Lung (tissue), 12 donors: ENCODE results near the gene FBL. TPM values are rescaled to one million over a fixed set of nuclear protein-coding genes. Genes with fewer than 3 reads are reported as not detected.

Experiments used
- ATAC-seq: fragments of 200-7000 bp; cut with Tn5 transposase; one replicate; pipeline ENCODE4 v1.9.1; 2020; ENCODE audit warnings: moderate number of reproducible peaks; ENCODE audit not compliant: insufficient read depth, low FRiP score
- DNase-seq, 3 donors: peaks; one replicate each; pipeline ENCODE4 v3.0.0-alpha.2; 2013 to 2017
- H3K27ac ChIP-seq, 2 donors: one replicate each; pipeline ENCODE4 v1.5.1; 2013; ENCODE audit warnings: mild to moderate bottlenecking in 2 of 2, moderate library complexity in 2 of 2, control low read depth in 1 of 2, inconsistent platforms in 1 of 2, low read depth in 1 of 2, low read length in 1 of 2
- H3K27me3 ChIP-seq, 3 donors: one replicate each; pipeline ENCODE4 v1.5.1; 2013; ENCODE audit warnings: low read length in 2 of 3; ENCODE audit not compliant: control insufficient read depth in 3 of 3, insufficient read depth in 3 of 3
- H3K36me3 ChIP-seq, 4 donors: one replicate each; pipeline ENCODE4 v1.5.1; 2013; ENCODE audit warnings: low read length in 4 of 4, mild to moderate bottlenecking in 1 of 4, moderate library complexity in 1 of 4; ENCODE audit not compliant: control insufficient read depth in 4 of 4, insufficient read depth in 4 of 4
- H3K4me1 ChIP-seq, 5 donors: one replicate each; pipeline ENCODE4 v1.5.1; 2013; ENCODE audit warnings: low read length in 5 of 5, mild to moderate bottlenecking in 2 of 5, moderate library complexity in 1 of 5; ENCODE audit not compliant: control insufficient read depth in 5 of 5, insufficient read depth in 5 of 5
- H3K4me3 ChIP-seq: one replicate; pipeline ENCODE4 v1.5.1; 2013; ENCODE audit warnings: mild to moderate bottlenecking, control low read depth, moderate library complexity
- H3K9ac ChIP-seq, 2 donors: one replicate each; pipeline ENCODE4 v1.5.1; 2013; ENCODE audit warnings: low read length in 2 of 2, control low read depth in 1 of 2; ENCODE audit not compliant: insufficient read depth in 1 of 2
- H3K9me3 ChIP-seq, 4 donors: one replicate each; pipeline ENCODE4 v1.5.1; 2013; ENCODE audit warnings: low read length in 3 of 4, mild to moderate bottlenecking in 1 of 4, moderate library complexity in 1 of 4; ENCODE audit not compliant: control insufficient read depth in 4 of 4, insufficient read depth in 3 of 4
- WGBS, 2 donors: extraction: QIAGEN DNeasy Blood & Tissue Kit; methylation state at CpG; one replicate each; pipeline ENCODE4 v1.1.7; 2013; 5-methylcytosine and 5-hydroxymethylcytosine counted together
- polyA plus RNA-seq, 2 donors: library from polyadenylated mRNA; stranded (reverse); fragments of 200-250 nt; gene quantifications; one replicate each; pipeline ENCODE4 v1.2.1, GENCODE V29; 2013
- total RNA-seq, 2 donors: library from RNA; depleted of rRNA in 1 of 2; stranded (reverse); fragments of >200 nt in 1 of 2; gene quantifications; one replicate each; pipeline ENCODE4 v1.2.1, GENCODE V29; 2014 to 2021
- TF ChIP-seq, protein P1 (sequence below): IDR thresholded peaks from 2 replicates; pipeline ENCODE4 v1.5.1; 2012; ENCODE audit warnings: mild to moderate bottlenecking; ENCODE audit errors: control extremely low read depth, extremely low read depth
- donor health status: control.
- donor health status: control.
- donor health status: Bipolar disorder and iron deficiency.
- donor health status: healthy.
- donor health status: DM: yes; HTN: yes; CAD: no.

Gene FBL
- total and polyA plus RNA-seq, 4 donors, result 152 to 253 (median 201) TPM

- Histone ChIP-seq H3K27me3 (no peaks in the 10 kb centered on the region), H3K36me3 (peaks cover 0 to 2% (median under 1%) of the 10 kb centered on the region in 4 donors), H3K9ac (peak overlapping the region in 1 of 2 donors; percentile 88), H3K4me3 (peak overlapping the region; percentile 78), H3K4me1 (peaks cover 11 to 28% (median 15%) of the 10 kb centered on the region in 5 donors), H3K9me3 (no peaks in the 10 kb centered on the region), H3K27ac (no peak overlapping the region)
- ATAC-seq (no peak), DNase-seq (no peak)
- 22 to 27% methylated on average over 5 of the region's 5 CpGs for WGBS, 2 donors
- TF ChIP-seq, protein P1, sequence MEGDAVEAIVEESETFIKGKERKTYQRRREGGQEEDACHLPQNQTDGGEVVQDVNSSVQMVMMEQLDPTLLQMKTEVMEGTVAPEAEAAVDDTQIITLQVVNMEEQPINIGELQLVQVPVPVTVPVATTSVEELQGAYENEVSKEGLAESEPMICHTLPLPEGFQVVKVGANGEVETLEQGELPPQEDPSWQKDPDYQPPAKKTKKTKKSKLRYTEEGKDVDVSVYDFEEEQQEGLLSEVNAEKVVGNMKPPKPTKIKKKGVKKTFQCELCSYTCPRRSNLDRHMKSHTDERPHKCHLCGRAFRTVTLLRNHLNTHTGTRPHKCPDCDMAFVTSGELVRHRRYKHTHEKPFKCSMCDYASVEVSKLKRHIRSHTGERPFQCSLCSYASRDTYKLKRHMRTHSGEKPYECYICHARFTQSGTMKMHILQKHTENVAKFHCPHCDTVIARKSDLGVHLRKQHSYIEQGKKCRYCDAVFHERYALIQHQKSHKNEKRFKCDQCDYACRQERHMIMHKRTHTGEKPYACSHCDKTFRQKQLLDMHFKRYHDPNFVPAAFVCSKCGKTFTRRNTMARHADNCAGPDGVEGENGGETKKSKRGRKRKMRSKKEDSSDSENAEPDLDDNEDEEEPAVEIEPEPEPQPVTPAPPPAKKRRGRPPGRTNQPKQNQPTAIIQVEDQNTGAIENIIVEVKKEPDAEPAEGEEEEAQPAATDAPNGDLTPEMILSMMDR, result no peak
Observed at GRCh38 chr19:39845172-39845571, 1.0 kb downstream of the FBL start.

DNA sequence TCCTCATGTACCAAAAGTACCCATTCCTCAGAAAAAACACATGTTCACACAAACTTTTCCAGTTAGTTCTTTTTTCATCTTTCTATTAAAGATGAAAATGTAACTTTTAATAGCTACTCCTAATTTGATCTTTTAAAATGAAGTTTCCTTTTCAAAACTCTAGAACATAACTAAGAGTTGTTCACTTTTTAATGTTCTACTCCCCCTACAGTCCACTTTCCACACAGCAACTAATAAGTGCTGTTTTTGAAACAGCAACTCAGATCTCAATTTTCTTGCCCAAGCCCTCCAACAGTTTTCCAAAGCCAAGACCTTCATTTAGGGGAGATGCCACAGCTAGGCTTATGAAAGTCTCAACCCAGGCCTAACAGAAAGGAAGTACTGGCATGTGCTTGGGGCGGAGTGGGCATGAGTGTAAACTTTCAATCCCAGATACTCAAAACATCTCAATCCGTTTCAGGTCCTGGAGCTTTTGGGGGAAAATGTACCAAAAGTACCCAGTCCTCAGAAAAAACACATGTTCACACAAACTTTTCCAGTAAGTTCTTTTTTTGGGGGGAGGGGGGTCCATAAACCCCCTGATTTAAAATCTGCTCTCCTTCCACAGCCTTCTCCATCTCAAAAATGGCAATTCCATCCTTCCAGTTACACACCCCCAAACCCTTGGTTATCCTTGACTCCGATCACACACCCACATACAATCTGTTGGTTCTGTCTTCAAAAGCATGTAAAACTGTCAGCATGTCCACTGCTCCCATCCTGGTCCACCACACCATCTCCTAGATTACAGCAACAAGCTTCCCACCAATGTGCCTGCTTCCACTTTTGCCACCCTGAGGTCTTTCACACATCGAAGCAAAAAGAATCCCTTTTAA is 2.0 kb downstream of the FBL start:
- ATAC-seq (no peak), DNase-seq (peak in 2 of 3 donors; percentile 67 to 68)
- Histone ChIP-seq H3K4me3 (no peak overlapping the region), H3K27me3 (no peaks in the 10 kb centered on the region), H3K36me3 (peaks cover 6 to 12% (median 7%) of the 10 kb centered on the region in 4 donors), H3K9me3 (no peaks in the 10 kb centered on the region), H3K27ac (no peak overlapping the region), H3K4me1 (peaks cover 11 to 28% (median 15%) of the 10 kb centered on the region in 5 donors), H3K9ac (peak overlapping the region in 1 of 2 donors; percentile 47)
- 53 to 59% methylated on average over 4 of the region's 4 CpGs for WGBS, 2 donors
- TF ChIP-seq, protein P1, result peak; percentile 25

DNA sequence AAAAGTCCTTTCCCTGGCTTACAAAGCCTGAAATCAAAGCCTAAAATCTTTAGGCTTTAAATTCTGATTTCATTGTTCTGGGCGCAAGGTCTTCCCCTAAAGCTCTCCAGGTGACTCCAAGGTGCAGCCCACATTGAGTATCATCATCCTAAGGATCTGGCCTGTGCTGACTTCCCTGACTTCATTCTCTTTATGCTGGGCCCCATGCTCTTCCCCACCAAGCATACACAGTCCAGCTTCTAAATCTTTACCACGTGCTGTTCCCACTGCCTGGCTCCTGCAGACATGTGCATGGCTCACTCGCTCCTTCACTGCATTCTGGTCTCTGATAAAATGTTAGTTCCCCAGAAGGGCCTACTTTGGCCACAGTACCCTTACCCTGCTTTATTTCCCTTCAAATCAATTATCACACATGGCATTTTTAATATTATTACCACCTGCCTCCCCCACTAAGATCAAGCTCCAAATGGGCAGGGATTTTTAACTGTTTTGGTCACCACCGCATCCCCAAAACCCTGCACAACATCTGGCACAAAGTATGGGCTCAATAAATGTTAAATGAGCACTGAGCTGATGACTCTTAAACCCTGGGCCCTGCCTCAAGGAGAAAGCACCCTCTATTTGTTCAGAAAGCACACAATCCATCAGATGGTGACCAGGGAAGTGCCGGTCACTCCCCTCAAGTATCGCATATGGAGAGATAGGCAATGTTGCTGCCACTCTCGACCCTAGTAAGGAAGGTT is 3.3 kb downstream of the FBL start:
- H3K27ac ChIP-seq, result no peak overlapping the region

More for the DNA sequence above, 3.3 kb downstream of the FBL start:
- no peaks in the 10 kb centered on the region for H3K9me3 ChIP-seq
- ATAC-seq (no peak), DNase-seq (no peak)
- no peaks in the 10 kb centered on the region for H3K27me3 ChIP-seq
- H3K36me3 ChIP-seq, result peaks cover 8 to 19% (median 15%) of the 10 kb centered on the region in 4 donors
- 85 to 89% methylated on average over 7 of the region's 7 CpGs for WGBS, 2 donors
- H3K4me1 ChIP-seq, result peaks cover 11 to 28% (median 15%) of the 10 kb centered on the region in 5 donors
- TF ChIP-seq, protein P1, result no peak
- peak overlapping the region in 1 of 2 donors; percentile 72 for H3K9ac ChIP-seq
- H3K4me3 ChIP-seq, result no peak overlapping the region
